ENCODE results near the gene ZBTB16.

The ZBTB16 gene

DNA sequence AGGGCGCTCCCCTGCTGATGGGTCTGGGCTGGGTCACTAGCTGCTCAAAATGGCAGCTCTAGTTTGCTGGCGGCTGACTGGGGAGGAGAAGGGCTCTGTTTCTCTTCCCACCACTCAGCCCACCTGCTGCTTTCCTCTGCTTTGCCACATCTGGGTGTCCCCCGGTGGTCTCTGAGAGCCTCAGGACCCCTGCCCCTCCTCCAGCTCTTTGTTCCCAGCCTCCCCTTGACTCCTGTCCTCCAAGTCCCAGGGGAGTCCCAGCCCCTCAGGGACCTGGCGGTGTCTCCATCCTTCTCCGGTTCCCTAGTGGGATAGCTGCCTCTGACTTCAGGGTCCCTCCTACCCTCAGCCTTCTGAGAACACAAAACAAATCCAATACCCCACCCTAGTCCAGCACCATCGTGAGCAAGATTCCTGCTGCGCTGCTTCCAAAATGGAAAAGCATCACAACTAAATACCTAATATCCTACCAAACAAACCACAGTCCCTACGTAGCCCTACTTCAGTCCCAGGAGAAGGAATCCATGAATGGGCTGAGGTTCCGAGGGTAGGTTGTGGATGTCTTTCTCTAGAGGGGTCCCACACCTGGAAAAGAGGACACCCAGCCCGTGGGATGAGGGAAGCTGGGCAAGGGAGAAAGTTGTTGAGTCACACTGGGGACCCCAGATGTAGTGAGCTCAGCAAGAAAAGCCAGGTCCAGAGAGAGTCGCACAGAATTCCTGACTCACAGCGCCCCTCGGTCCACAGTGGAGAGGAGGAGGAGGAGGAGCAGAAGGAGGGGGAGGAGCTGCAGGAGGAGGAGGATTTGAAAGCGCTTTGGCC is 191.7 kb downstream of the ZBTB16 start:
- no peak for DNase-seq

DNA sequence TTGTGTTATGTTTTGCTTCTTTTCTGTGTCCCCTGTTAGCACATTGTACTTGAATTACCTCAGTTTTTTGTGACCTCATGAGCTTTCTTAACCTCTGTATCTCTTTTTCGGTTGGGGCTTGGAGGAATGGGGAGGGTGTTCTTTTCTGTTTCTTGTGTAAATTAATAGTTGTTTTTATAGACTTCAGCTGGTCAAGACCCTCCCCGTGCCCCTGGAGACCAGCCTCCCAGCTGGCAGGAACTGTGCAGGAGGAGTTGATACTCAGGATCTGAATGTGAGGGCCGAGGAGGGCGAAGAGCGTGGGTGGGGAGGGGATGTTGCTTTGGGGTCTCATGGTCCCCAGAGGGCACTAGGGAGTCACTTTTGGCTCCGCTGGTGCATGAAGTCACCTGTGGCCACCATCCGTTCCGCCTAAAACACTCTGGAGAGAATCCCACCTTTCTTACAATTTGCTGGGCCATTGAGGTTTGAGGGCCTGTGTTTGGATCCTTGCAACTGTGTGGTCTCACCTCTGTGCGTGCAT is 192.4 kb downstream of the ZBTB16 start:
- no peak for DNase-seq

- DNase-seq = no peak
These were observed 193.3 kb downstream of the ZBTB16 start for GRCh38 chr11:114252767-114253166.

GRCh38 chr11:114253771-114254170 is 194.3 kb downstream of the ZBTB16 start:
- no peak for DNase-seq

GRCh38 chr11:114254571-114255146 is 195.1 kb downstream of the ZBTB16 start:
- no peak for DNase-seq

DNA sequence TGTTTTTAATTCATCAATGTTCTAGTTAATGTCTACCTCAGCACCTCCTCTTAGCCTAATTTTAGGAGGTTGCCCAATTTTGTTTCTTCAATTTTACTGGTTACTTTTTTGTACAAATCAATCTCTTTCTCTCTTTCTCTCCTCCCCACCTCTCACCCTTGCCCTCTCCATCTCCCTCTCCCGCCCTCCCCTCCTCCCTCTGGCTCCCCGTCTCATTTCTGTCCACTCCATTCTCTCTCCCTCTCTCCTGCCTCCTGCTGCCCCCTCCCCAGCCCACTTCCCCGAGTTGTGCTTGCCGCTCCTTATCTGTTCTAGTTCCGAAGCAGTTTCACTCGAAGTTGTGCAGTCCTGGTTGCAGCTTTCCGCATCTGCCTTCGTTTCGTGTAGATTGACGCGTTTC is 195.8 kb downstream of the ZBTB16 start:
- no peak for DNase-seq

DNA sequence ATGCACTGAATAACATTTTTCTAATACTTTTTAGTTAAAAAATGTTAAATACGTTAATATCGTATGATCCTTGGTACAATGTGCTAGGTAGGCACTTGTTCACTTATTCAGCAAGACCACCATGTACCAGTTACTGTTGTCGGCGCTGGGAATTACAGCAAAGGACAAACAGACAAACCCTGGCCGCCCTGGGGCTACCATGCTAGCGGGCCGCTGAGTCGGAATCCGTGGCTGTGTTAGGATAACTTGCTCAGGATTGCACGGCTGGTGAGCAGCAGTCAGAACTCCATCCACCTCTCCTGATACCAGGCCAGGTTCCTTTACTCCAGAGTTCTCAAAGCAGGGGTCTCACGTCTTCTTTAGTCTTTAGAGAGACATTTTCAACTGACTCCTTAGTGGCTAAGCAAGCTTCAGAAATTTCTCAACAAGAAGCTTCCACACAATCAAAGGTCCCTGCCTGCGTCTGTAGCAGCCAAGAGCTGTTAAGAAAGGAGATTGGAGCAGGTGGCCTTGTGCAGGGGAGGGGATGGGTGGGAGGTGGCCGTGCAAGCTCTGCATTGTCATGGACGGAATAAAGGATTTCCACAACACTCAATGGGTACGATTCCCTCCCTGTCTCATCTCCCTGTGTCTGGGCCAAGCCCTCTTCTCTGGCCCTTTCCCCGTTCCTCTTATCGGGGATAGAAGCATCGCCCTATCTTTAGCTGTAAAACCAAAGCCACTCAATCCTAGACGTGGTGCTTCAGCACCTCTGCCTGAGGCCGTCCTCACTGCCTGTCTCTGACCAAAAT is 196.9 kb downstream of the ZBTB16 start:
- no peak for DNase-seq

DNA sequence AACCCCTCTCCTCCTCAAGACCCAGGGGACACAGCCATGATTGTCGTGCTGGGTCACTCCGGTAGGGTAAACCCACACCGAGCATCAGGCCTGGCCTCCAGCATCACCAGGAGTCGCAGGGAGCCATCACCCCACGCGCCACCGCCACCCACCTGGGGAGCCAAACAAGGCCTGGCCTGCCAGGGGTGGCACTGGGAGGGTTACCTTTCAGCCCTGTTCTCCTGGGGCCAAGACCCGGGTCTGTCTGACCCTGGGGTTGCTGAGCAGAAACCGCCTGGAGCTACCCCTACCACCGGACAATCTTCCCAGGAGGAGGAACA is 197.4 kb downstream of the ZBTB16 start:
- no peak for DNase-seq

DNA sequence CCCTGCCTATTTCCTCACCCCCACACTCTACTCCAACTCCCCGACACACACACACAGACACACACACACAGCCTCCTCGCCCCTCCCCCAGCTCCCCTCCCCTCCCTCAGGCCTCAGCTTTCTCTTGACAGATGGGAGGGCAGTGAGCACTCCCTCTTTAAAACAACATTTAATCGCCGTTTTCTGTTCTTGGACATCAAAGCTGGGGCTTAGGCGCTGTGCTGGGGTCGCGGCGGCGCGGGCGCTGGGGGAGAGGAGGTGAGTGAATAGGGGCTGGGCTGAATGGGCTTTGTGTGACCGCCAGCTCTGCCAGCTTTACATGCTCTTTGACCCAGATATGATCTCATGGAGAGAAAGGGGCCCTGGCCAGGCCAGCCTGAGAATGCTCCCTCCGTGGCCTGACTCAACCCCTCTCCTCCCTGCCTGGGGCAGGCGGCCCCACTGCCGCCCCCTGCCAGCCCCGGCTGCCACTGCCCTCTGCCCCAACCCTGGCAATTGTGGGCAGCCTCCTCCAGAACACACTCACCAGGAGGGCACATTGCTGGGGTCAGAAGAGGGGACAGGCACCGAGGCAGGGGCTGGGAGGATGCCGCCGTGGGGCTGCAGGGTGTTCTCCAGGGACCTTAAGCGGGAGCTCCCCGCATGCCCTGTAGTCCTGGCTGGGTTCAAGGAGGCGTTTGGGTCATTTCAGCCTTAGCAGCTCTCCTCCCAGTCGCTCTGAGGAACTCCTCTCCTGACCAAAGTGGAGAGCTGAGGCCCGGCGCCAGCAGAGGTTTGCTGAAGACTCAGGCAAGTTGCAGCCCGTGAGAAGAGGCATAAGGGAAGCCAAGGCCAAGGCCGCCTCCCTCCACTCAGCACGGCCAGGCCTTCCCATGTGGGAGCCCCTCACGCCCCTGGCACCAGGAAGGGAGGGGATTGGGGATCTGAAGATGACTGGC is 198.4 kb downstream of the ZBTB16 start:
- no peak for DNase-seq

DNA sequence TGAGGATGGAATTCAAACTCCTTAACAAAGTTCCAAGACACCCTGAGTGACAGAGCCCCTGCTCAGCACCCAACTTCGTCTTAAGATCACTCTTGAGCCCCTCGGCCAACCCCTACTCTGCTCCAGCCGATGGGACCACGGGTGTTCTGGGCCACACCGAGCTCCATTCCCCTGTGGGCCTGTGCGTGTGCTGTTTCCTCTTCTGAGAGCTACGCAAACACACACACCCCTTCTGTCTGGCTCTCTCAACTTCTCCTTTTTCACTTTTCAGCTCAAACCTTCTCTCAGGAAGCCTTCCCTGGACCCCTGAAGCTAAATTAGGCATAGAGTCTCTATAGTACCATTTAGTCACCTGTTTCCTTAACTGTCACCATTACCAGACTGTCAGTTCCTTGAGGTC is 199.2 kb downstream of the ZBTB16 start:
- DNase-seq = no peak

DNA sequence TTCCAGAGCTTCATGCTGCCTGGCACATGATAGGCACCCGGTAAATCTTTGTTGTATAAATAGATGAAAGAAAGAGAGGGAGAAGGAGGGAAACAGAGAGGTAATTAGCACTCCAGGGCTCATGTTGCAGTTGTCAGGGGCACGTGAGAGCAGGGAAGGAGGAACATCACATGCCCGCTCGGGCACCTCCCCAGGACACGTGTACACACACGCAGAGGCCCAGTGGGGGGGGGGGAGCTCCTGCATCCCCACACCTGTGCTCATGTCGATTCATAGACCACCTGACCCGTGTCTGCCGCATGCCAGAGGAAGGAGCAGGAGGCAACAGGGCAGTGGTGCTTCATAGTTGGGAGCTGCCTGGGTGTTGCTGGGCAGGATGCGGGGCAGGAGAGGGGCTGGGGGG is 199.6 kb downstream of the ZBTB16 start:
- DNase-seq = no peak

GRCh38 chr11:114259551-114259983 is 200.1 kb downstream of the ZBTB16 start:
- no peak for DNase-seq

GRCh38 chr11:114260077-114260476 is 200.6 kb downstream of the ZBTB16 start:
- DNase-seq = no peak

- no peak for DNase-seq
These were observed 201.0 kb downstream of the ZBTB16 start for GRCh38 chr11:114260483-114260882.

DNA sequence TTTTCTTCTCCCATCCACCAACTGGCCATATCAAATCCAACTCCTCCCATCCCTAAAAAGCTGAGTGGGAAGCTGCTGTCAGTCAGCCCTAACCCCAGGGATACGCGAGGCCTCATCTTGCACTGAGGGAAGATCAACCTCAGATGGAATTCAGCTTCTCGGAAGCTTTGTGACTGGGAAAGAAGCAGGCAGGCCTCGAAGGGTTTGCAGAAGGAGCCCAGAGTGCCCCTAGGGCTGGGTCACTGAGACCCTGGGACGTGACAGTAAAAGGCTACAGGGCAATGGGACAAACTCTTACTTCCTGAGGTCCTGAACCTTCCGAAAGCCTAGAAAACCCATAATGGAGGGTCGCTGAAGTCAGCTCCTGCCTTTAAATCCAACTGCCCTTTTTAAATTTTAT is 202.3 kb downstream of the ZBTB16 start:
- no peak for DNase-seq

- DNase-seq = no peak
These were observed 203.4 kb downstream of the ZBTB16 start for GRCh38 chr11:114262681-114263512.

- no peak for DNase-seq
These were observed 204.1 kb downstream of the ZBTB16 start for GRCh38 chr11:114263513-114264170.

DNA sequence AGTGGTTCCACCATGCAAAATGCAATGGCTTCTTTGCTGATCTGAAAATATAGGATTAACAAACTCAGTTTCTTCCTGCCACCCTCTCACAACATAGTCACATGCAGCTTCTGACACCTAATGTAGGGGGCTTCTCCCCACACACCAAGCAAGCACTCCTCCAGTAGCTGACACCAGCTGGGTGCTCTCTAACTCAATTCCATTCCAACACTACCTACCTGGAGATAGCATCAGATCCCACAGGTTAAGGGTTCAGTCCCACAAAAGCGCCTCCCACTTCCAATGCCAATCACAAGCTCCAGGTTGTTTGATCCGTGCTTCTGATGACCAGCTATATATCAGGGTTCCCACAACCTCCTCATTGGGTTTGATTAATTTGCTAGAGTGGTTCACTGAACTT is 204.9 kb downstream of the ZBTB16 start:
- no peak for DNase-seq

DNA sequence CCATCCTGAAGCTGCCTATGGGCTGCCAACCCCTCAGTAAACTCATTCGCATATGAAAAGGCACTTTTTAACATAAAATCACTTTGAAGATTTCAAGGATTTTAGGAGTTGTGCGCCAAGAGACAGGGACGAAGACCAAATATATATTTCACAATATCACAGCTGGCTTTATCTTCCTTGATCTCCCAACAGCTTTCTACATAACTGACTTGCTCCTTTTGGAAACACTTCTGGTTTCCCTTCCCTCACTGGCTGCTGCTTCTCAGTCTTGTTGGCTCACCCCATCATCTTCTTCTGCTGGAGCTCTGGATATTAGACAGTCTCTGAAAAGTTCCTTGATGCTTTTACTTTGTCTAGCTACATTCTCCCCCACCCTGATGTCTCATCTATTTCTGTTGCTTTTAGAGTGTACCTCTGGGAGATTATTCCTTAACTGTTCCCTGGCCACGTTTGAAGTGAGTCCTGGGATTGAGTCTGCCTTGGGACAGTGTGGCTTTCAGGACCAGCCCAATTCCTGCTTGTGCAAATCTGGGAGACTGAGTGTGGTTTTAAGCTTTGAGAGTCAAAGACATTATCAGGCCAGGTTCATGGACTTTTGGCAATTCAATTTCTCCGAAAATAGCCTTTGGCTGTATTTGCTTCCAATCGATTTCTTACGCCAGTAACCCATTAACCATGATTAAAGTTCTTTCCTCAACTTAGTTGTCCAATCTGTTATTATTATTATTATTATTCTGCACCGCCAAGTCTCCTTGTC is 205.8 kb downstream of the ZBTB16 start:
- DNase-seq = no peak

- DNase-seq = no peak
These were observed 210.0 kb downstream of the ZBTB16 start for GRCh38 chr11:114269498-114269897.
